ENCODE data around the gene PIK3CG.
"Not testable (repeated sequence)": the region's sequence is repeated elsewhere in the genome, so short reads cannot be mapped to it uniquely, and the experiment has no call there.

PIK3CG gene
- total RNA-seq, result 90.0 to 381 (median 238) reads per million in 4 experiments

DNA sequence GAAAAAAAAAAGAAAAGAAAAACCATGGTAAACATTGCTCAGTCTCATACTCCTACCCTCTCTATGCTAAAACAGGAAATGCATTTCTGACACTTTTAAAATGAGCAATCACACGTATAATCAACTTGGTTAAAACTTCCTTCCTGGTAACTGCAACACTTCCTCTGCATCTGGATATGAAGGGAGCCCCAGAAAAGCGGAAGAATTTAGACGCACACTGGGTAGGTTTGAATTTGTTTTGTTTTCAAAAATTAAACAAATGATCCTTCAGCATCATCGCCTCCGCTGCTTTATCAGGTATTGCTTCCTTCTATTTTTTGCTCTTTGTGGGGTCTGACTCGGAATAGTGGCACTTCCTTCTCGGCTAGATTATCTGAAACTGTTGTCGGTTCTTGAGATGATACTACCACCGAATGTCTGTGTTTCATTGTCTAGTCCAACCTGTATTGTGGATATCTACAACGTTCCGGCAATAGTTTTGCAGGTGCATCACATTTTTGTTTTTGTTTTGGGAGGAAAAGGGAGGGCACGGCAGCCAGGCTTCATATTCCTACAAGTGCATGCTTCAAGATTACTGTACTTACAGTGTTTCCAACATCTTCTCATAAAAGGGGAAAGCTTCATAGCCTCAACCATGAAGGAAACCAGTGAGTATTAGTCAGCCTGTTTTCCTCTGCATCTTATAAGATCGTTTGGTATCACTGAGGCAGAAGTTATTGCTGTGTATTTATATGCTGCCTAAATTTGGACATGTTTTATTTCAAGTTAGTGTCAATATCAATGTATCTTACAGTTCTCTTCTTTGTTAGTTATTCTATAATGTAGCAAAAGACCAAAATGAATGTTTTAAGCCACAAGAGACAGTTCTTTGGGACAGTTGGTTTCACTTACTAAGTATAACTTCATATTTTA, at the start of gene PIK3CG:
Gene PIK3CG (plus strand): TSS at position 153 of the 912 bp plus-strand sequence. CDS start 2,280 bp downstream, outside the sequence.
- no peak for DNase-seq

- no peak for DNase-seq
Measured at GRCh38 chr7:106817098-106817497, 48.0 kb upstream of the PIK3CG start.

DNA sequence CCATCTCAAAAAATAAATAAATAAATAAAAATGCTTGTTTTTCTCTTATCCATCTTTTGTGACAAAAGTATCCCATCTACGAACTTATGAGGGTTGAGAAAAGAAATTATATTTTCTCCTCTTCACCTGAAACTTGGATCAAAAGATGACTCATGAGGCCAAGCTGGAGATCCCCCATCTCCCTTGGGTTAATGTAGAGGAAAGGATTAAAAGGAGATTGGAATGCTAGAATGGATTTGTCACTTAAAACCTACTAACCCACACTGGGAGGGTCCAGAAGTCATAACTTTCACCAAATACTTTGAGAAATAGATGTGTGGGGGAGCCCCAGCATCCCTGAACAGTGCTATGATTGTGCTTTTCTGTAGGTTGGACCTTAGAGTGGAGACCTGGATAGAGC, 46.3 kb upstream of the PIK3CG start:
- no peak for DNase-seq

DNA sequence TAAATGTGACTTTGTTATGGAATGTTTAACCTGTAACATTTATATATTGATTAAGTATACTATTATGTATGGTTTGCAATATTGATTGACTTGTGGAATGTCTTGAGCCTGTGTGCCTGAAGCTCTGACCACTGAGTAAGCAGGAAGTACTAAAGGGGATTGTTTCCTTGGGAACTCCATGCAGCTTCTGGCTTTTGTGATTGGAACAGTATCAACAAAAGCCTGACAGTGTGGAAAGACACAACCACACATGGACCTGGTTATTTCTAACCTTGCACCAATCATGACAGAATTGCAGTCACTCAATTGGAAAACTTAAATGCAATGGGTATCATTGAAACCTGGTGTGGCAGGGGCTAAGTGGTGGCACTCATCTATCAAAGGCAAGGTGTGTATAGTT, 45.5 kb upstream of the PIK3CG start:
- no peak for DNase-seq

- no peak for DNase-seq
Measured at GRCh38 chr7:106820321-106821217, 44.5 kb upstream of the PIK3CG start.

GRCh38 chr7:106823631-106824030, 41.5 kb upstream of the PIK3CG start:
- no peak for DNase-seq

DNA sequence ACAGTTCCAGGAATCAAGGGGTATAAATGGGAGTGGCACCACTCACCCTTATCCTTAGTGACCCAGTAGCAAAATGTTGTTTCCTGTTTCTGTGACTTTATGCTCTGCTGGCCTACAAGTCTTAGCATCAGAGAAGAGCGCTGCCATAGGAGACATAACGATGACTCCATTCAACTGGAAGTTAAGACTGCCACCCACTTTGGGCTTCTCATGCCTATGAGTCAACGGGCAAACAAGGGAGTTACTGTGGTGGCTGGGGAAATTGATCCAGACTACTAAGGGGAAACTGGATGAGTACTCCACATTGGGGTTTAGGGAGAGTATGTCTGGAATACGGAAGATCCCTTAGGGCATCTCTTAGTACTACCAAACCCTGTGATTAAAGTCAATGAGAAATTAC, 40.6 kb upstream of the PIK3CG start:
- DNase-seq, result no peak

DNA sequence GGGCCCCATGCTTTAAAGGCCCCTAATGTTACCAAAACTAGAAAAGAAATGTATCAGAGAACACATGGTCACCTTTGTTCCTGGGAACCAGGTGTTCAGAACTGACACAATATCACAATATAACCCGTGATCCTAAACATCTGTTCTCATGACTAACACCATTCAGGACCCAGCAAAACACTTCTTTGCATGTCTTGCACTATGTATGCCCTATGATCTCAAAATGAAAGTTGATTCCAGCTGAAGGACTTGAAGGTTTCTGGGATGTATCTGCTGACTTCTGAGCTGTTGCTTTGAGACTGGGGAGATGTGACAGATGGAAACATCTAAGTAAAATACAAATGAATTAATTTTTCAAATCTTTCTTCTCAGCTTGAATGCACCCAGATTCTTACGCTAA, 37.5 kb upstream of the PIK3CG start:
- DNase-seq, result no peak

GRCh38 chr7:106829496-106829895, 35.6 kb upstream of the PIK3CG start:
- DNase-seq, result no peak

DNA sequence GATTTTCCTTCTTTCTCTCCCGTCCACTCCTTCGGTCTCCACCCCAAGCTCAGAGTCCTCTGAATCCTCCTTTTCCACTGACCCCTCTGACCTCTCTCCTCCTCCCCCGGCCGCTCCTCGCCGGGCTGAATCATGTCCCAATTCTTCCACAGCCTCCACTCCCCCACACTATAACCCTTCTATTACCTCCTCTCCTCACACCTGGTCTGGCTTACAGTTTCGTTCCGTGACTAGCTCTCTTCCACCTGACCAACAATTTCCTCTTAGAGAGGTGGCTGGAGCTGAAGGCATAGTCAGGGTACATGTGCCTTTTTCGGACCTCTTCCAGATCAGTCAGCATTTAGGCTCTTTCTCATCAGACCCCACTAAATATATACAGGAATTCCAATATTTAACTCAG, 34.2 kb upstream of the PIK3CG start:
- DNase-seq, result not testable (repeated sequence)

GRCh38 chr7:106836816-106837215, 28.3 kb upstream of the PIK3CG start:
- DNase-seq, result no peak

- DNase-seq, result no peak
Measured at GRCh38 chr7:106839511-106839910, 25.6 kb upstream of the PIK3CG start.

DNA sequence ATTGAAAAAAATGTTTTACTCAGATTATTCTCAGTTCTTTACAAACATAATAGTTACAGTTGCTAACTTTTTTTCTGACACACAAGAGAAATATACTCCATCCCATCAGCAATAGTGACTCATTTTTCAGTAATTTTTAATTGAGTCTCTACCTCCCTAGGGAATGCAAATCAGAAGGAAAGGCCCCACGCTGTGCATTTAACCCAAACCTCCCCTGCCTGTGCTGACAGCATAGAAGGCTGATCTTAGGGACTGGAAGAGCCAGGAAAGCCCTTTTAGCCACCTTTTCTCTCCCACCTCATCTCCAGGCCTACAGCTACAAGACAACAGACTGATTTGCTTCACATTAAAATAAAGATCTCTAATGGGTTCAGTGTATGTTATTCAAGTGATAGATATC, 24.7 kb upstream of the PIK3CG start:
- DNase-seq, result no peak

- no peak for DNase-seq
Measured at GRCh38 chr7:106841896-106842390, 23.1 kb upstream of the PIK3CG start.

GRCh38 chr7:106844279-106844997, 20.6 kb upstream of the PIK3CG start:
- no peak for DNase-seq

GRCh38 chr7:106848049-106848448, 17.0 kb upstream of the PIK3CG start:
- DNase-seq, result no peak

DNA sequence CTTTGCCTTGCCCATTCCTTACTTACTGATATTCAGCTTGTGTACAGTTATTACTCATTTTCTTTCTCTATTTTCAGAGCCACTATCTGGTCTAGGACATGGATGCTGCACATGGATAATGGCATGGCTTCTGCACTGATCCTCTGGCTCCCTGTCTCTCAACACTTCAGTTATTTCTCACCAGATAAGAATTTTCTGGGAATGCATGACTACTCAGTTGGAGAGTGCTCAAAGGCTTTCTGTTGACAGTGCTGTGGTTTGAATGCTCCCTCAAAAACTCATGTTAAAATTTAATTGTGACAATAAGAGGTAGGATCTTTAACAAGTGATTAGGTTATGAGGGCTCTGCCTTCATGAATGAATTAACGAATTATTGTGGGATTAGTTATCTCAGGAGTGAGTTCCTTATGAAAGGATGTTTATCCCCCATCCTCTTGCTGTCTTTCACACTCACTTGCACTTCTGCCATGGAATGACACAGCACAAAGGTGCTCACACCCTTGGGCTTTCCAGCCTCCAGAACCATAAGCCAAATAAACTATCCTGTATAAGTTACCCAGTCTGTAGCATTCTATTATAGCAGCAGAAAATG, 16.1 kb upstream of the PIK3CG start:
- DNase-seq, result no peak

DNA sequence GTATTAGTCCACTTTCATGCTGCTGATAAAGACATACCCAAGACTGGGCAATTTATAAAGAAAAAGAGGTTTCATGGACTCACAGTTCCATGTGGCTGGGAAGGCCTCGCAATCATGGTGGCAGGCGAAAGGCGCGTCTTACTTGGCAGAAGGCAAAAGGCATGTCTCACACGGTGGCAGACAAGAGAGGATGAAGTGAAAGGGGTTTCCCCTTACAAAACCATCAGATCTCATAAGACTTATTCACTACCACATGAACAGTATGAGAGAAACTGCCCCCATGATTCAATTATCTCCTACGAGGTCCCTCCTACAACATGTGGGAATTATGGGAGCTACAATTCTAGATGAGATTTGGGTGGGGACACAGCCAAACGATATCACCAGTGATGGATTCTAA, 13.4 kb upstream of the PIK3CG start:
- not testable (repeated sequence) for DNase-seq

DNA sequence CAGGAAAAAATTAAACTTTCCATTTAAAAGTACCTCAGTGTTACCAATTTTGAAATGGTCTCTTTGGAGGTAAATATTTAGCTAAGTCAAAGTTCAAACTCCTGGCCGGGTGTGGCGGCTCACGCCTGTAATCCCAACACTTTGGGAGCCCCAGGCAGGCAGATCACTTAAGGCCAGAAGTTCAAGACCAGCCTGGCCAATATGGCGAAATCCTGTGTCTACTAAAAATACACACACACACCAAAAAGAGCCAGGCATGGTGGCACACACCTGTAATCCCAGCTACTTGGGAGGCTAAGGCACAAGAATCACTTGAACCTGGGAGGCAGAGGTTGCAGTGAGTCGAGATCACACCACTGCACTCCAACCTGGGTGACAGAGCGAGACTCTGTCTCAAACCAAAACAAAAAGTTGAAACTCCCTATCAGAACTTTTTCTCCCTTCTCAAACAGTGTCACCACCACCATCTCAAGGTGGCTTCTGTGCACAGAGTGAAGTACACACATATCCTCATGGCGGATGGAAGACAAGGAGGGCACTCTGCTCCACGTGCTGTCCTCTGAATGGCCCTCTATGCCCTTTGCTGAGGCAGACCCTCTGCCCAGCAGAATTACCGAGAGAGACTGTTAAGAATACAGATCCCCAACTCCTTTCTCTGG, 11.7 kb upstream of the PIK3CG start:
- DNase-seq, result no peak

DNA sequence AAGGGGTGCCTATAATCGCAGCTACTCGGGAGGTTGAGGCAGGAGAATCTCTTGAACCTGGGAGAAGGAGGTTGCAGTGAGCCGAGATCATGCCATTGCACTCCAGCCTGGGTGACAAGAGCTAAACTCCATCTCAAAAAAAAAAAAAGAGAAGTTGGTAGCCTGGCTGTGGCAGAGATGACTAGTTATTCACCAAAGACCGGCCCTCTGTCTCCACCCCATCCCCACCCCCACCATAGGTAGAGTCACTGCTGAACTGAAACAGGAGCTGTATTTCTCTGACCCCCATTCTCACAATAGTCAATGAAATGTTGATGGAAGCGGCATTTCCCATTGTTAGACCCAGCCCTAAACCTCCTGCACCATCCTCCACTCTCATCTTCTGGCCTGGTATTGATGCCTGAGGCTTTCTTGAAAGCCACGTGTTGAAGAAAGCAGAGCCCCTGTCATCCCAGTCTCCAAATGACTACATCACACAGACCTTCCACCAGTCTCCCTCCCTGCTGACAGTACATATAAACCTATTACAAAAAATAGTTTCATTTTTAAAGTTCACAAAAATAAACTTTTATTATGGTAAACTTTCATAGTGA, 9.4 kb upstream of the PIK3CG start:
- DNase-seq, result no peak

Data from effector CD8-positive, alpha-beta T cell (primary cell).